Measurements from ENCODE around the gene KLKB1.

DNA sequence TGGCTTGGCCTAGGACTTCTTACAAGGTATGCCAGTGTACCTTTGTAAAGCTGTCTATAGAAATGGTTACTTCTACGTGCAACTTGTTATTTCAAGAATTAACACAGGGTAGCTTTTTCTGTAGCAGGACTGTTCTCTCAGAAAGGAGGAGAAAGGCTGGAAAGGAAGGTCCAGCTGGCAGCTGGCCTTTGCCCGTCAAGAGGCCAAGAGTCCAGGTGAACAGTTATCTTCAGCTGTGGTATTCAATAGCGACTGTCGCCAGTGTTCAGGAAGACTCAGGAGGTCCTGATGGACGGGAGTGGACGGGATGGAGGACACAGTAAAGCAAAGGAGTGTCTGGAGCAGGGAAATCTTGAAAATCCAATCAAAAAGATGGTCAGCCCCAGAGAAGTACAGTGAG lies 31.2 kb upstream of the KLKB1 start:
- TF ChIP-seq TAF1 (IDR thresholded peaks at IDR 0.05; ENCODE audit: borderline replicate concordance, low read depth, low read length) (no peak), RAD21 (IDR thresholded peaks at IDR 0.05; ENCODE audit: low read length) (no peak), CHD2 (IDR thresholded peaks at IDR 0.05; ENCODE audit: low read length, partially characterized antibody) (no peak), ELF1 (IDR thresholded peaks at IDR 0.05) (no peak), EZH2phosphoT487 (IDR thresholded peaks at IDR 0.05; ENCODE audit: borderline replicate concordance, low read depth) (no peak), SMC3 (IDR thresholded peaks at IDR 0.05; ENCODE audit: low read depth, low read length) (no peak), TEAD4 (IDR thresholded peaks at IDR 0.05; ENCODE audit: borderline replicate concordance, insufficient read depth) (no peak), GABPA (IDR thresholded peaks at IDR 0.05; ENCODE audit: low read depth) (no peak), RFX5 (IDR thresholded peaks at IDR 0.05; ENCODE audit: low read length) (no peak)
- TF ChIP-seq, protein P1, sequence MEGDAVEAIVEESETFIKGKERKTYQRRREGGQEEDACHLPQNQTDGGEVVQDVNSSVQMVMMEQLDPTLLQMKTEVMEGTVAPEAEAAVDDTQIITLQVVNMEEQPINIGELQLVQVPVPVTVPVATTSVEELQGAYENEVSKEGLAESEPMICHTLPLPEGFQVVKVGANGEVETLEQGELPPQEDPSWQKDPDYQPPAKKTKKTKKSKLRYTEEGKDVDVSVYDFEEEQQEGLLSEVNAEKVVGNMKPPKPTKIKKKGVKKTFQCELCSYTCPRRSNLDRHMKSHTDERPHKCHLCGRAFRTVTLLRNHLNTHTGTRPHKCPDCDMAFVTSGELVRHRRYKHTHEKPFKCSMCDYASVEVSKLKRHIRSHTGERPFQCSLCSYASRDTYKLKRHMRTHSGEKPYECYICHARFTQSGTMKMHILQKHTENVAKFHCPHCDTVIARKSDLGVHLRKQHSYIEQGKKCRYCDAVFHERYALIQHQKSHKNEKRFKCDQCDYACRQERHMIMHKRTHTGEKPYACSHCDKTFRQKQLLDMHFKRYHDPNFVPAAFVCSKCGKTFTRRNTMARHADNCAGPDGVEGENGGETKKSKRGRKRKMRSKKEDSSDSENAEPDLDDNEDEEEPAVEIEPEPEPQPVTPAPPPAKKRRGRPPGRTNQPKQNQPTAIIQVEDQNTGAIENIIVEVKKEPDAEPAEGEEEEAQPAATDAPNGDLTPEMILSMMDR (IDR thresholded peaks at IDR 0.05): no peak
- TF ChIP-seq, protein P2, sequence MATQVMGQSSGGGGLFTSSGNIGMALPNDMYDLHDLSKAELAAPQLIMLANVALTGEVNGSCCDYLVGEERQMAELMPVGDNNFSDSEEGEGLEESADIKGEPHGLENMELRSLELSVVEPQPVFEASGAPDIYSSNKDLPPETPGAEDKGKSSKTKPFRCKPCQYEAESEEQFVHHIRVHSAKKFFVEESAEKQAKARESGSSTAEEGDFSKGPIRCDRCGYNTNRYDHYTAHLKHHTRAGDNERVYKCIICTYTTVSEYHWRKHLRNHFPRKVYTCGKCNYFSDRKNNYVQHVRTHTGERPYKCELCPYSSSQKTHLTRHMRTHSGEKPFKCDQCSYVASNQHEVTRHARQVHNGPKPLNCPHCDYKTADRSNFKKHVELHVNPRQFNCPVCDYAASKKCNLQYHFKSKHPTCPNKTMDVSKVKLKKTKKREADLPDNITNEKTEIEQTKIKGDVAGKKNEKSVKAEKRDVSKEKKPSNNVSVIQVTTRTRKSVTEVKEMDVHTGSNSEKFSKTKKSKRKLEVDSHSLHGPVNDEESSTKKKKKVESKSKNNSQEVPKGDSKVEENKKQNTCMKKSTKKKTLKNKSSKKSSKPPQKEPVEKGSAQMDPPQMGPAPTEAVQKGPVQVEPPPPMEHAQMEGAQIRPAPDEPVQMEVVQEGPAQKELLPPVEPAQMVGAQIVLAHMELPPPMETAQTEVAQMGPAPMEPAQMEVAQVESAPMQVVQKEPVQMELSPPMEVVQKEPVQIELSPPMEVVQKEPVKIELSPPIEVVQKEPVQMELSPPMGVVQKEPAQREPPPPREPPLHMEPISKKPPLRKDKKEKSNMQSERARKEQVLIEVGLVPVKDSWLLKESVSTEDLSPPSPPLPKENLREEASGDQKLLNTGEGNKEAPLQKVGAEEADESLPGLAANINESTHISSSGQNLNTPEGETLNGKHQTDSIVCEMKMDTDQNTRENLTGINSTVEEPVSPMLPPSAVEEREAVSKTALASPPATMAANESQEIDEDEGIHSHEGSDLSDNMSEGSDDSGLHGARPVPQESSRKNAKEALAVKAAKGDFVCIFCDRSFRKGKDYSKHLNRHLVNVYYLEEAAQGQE (IDR thresholded peaks at IDR 0.05; ENCODE audit: low read depth, low read length): no peak
- TF ChIP-seq, protein P3, sequence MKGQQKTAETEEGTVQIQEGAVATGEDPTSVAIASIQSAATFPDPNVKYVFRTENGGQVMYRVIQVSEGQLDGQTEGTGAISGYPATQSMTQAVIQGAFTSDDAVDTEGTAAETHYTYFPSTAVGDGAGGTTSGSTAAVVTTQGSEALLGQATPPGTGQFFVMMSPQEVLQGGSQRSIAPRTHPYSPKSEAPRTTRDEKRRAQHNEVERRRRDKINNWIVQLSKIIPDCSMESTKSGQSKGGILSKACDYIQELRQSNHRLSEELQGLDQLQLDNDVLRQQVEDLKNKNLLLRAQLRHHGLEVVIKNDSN (IDR thresholded peaks at IDR 0.05; ENCODE audit: borderline replicate concordance, low read depth): no peak
- TF ChIP-seq, protein P4, sequence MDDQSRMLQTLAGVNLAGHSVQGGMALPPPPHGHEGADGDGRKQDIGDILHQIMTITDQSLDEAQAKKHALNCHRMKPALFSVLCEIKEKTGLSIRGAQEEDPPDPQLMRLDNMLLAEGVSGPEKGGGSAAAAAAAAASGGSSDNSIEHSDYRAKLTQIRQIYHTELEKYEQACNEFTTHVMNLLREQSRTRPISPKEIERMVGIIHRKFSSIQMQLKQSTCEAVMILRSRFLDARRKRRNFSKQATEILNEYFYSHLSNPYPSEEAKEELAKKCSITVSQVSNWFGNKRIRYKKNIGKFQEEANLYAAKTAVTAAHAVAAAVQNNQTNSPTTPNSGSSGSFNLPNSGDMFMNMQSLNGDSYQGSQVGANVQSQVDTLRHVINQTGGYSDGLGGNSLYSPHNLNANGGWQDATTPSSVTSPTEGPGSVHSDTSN (IDR thresholded peaks at IDR 0.05): no peak

Measured in SK-N-SH (cell line).